GM23338 (cell line): Measurements from ENCODE around the gene BCKDK. TPM values are rescaled to one million over a fixed set of nuclear protein-coding genes. Genes with fewer than 3 reads are reported as not detected.

ENCODE experiments used
- ATAC-seq: fragments of 200-7000 bp; cut with Tn5 transposase; 3 replicates; pipeline ENCODE4 v1.9.1; 2020
- DNase-seq: peaks from one replicate; pipeline ENCODE4 v3.0.0-alpha.2; 2015; ENCODE audit warnings: low spot score
- H2AFZ ChIP-seq: fragments of 200-600 bp; sonication (generic); 2 replicates; pipeline ENCODE4 v1.8.0; 2016; ENCODE audit warnings: antibody characterized with exemption, mild to moderate bottlenecking, moderate library complexity
- H3F3A ChIP-seq: fragments of 200-600 bp; sonication (generic); replicated peaks from 2 replicates; pipeline ENCODE4 v1.8.0; 2017; ENCODE audit warnings: antibody characterized with exemption, mixed run types, low read depth
- H3K27ac ChIP-seq: fragments of 200-600 bp; sonication (generic); 2 replicates; pipeline ENCODE4 v1.6.1; 2016; ENCODE audit warnings: low read depth
- H3K27me3 ChIP-seq: fragments of 200-600 bp; sonication (generic); 2 replicates; pipeline ENCODE4 v1.8.0; 2016; ENCODE audit warnings: mild to moderate bottlenecking, mixed run types, moderate library complexity; ENCODE audit not compliant: insufficient read depth
- H3K36me3 ChIP-seq: fragments of 200-600 bp; sonication (generic); 2 replicates; pipeline ENCODE4 v1.8.0; 2016; ENCODE audit warnings: mild to moderate bottlenecking; ENCODE audit not compliant: insufficient read depth
- H3K4me1 ChIP-seq: fragments of 200-600 bp; sonication (generic); 2 replicates; pipeline ENCODE4 v1.8.0; 2016; ENCODE audit warnings: mild to moderate bottlenecking, moderate library complexity; ENCODE audit not compliant: insufficient read depth
- H3K4me2 ChIP-seq: fragments of 200-600 bp; sonication (generic); 2 replicates; pipeline ENCODE4 v1.7.1; 2017; ENCODE audit warnings: mixed run types
- H3K4me3 ChIP-seq: fragments of 200-600 bp; sonication (generic); 2 replicates; pipeline ENCODE4 v1.6.1; 2016; ENCODE audit warnings: mixed run types
- H3K79me2 ChIP-seq: fragments of 200-600 bp; sonication (generic); replicated peaks from 2 replicates; pipeline ENCODE4 v1.8.0; 2017; ENCODE audit warnings: mild to moderate bottlenecking; ENCODE audit not compliant: insufficient read depth
- H3K9me2 ChIP-seq: fragments of 200-600 bp; sonication (generic); 2 replicates; pipeline ENCODE4 v1.8.0; 2017; ENCODE audit not compliant: insufficient read depth
- H4K20me1 ChIP-seq: fragments of 200-600 bp; sonication (generic); replicated peaks from 2 replicates; pipeline ENCODE4 v1.8.0; 2017; ENCODE audit warnings: mild to moderate bottlenecking; ENCODE audit not compliant: insufficient read depth
- H3K27ac Mint-ChIP-seq: 2 replicates; pipeline ENCODE4 v1.8.0; 2020; ENCODE audit warnings: inconsistent platforms, mild to moderate bottlenecking, moderate library complexity, mixed read lengths
- H3K27me3 Mint-ChIP-seq: 3 replicates; pipeline ENCODE4 v1.8.0; 2022; ENCODE audit warnings: low read depth, mild to moderate bottlenecking, moderate library complexity, mixed read lengths, inconsistent platforms; ENCODE audit not compliant: insufficient read depth, poor library complexity
- H3K36me3 Mint-ChIP-seq: 3 replicates; pipeline ENCODE4 v1.8.0; 2021; ENCODE audit warnings: low read depth, mild to moderate bottlenecking, inconsistent platforms, moderate library complexity, mixed read lengths
- H3K4me1 Mint-ChIP-seq: 3 replicates; pipeline ENCODE4 v1.8.0; 2020; ENCODE audit warnings: mild to moderate bottlenecking, inconsistent platforms, mixed read lengths
- H3K4me3 Mint-ChIP-seq: 3 replicates; pipeline ENCODE4 v1.8.0; 2021; ENCODE audit warnings: moderate library complexity, mild to moderate bottlenecking, inconsistent platforms, mixed read lengths
- H3K9me3 Mint-ChIP-seq: 3 replicates; pipeline ENCODE4 v1.8.0; 2020; ENCODE audit warnings: moderate library complexity, mild to moderate bottlenecking, inconsistent platforms, mixed read lengths
- CREB1 ChIP-seq: fragments of 250-450 bp; sonication (Bioruptor Pico); IDR thresholded peaks from 2 replicates; pipeline ENCODE4 v1.5.0; 2020; ENCODE audit warnings: low read depth, mild to moderate bottlenecking, moderate library complexity
- ETS1 ChIP-seq: IDR thresholded peaks from 2 replicates; pipeline ENCODE4 v1.6.1; 2016; ENCODE audit warnings: antibody characterized with exemption
- EZH2 ChIP-seq: fragments of 200-600 bp; sonication (generic); IDR thresholded peaks from one replicate; pipeline ENCODE4 v1.8.0; 2017; ENCODE audit warnings: antibody characterized with exemption, mild to moderate bottlenecking, low read depth; ENCODE audit not compliant: unreplicated experiment
- EZH2phosphoT487 ChIP-seq: fragments of 200-600 bp; sonication (generic); IDR thresholded peaks from one replicate; pipeline ENCODE4 v1.8.1; 2018; ENCODE audit warnings: antibody characterized with exemption; ENCODE audit not compliant: unreplicated experiment
- JUNB ChIP-seq: IDR thresholded peaks from one replicate; pipeline ENCODE4 v1.6.1; 2016; ENCODE audit warnings: antibody characterized with exemption; ENCODE audit not compliant: unreplicated experiment
- NANOG ChIP-seq: IDR thresholded peaks from 2 replicates; pipeline ENCODE4 v1.6.1; 2016; ENCODE audit warnings: antibody characterized with exemption, borderline replicate concordance
- POLR2AphosphoS5 ChIP-seq: IDR thresholded peaks from 2 replicates; pipeline ENCODE4 v1.6.1; 2016; ENCODE audit warnings: antibody characterized with exemption, low read depth
- STAT1 ChIP-seq: IDR thresholded peaks from one replicate; pipeline ENCODE4 v1.6.1; 2016; ENCODE audit warnings: antibody characterized with exemption; ENCODE audit not compliant: unreplicated experiment
- ZNF114 ChIP-seq: fragments of 250-450 bp; sonication (Bioruptor Pico); IDR thresholded peaks from 2 replicates; pipeline ENCODE4 v1.5.0; 2020; ENCODE audit warnings: mild to moderate bottlenecking, moderate library complexity
- ZNF462 ChIP-seq: fragments of 250-450 bp; sonication (Bioruptor Pico); IDR thresholded peaks from 2 replicates; pipeline ENCODE4 v1.5.0; 2020; ENCODE audit warnings: mild to moderate bottlenecking, moderate library complexity
- long read RNA-seq: library from polyadenylated mRNA; unstranded; transcript quantifications from one replicate; pipeline ENCODE4 v2.0.0, GENCODE V29; 2020; ENCODE audit not compliant: unreplicated experiment
- polyA plus RNA-seq: library from polyadenylated mRNA; unstranded; fragments of >200 nt; fragmentation: Nextera tagmentation; extraction: Ambion mirVana; gene quantifications from 2 replicates; pipeline ENCODE4 v1.2.1, GENCODE V29; 2016
- total RNA-seq: library from RNA; depleted of rRNA; stranded (reverse); fragments of >200 nt; shearing (Covaris generic); gene quantifications from 2 replicates; pipeline ENCODE4 v1.2.3, GENCODE V29; 2014; rRNA removed

Gene BCKDK
- total RNA-seq (58.9 and 71.2 TPM in 2 replicates), polyA plus RNA-seq (35.9 and 36.1 TPM in 2 replicates)
- long read RNA-seq, transcript BCKDK-203 (11 exons, 1,997 nt) = minor isoform, 13 of 56 reads
- long read RNA-seq, transcript BCKDK-201 (12 exons, 2,128 nt) = major isoform, 32 of 56 reads
- long read RNA-seq, partial matches to known transcripts = 8 of 56 reads
- long read RNA-seq, other reads (novel, unspliced or antisense) = 3 of 56 reads

- peak within 1 kb of the TSS; percentile 87 for H3K4me3 ChIP-seq
- peak; percentile 86 for ATAC-seq
- peak within 1 kb of the TSS; percentile 87 for H3K4me2 ChIP-seq
- H3K9me2 ChIP-seq = no peaks in the 10 kb centered on the region
- Mint-ChIP-seq H3K4me1 (peaks cover 9% of the 10 kb centered on the region; the same call in 1 of the 3 replicates), H3K4me3 (peak within 1 kb of the TSS; percentile 77), H3K27ac (no peak within 1 kb of the TSS), H3K36me3 (peaks cover 23% of the 10 kb centered on the region), H3K9me3 (peaks cover 8% of the 10 kb centered on the region), H3K27me3 (peaks cover 18% of the 10 kb centered on the region)
- H3K36me3 ChIP-seq = no peaks in the 10 kb centered on the region
- peaks cover 5% of the 10 kb centered on the region; the same call in 1 of the 2 replicates for H3F3A ChIP-seq
- peak within 1 kb of the TSS; percentile 96 for H2AFZ ChIP-seq
- H3K27ac ChIP-seq = no peak within 1 kb of the TSS
- DNase-seq = peak; percentile 85
- H4K20me1 ChIP-seq = peaks cover 7% of the 10 kb centered on the region
- H3K4me1 ChIP-seq = peaks cover 6% of the 10 kb centered on the region; the same call in 1 of the 2 replicates
- no peaks in the 10 kb centered on the region for H3K79me2 ChIP-seq
- no peak for TF ChIP-seq JUNB
- peak; percentile 91 for TF ChIP-seq CREB1 (CRISPR knock-in tag)
- no peak for TF ChIP-seq NANOG
- peak; percentile 85 for TF ChIP-seq ETS1
- no peak for TF ChIP-seq EZH2phosphoT487
- peak; percentile 56 for TF ChIP-seq POLR2AphosphoS5
- H3K27me3 ChIP-seq = no peaks in the 10 kb centered on the region
Observed at GRCh38 chr16:31108035-31108793, at the start of gene BCKDK. TSS of gene BCKDK (plus strand) at chr16:31108386. CDS start at chr16:31109224, 838 bp downstream.

- Mint-ChIP-seq H3K27ac (no peak overlapping the region), H3K9me3 (no peaks in the 10 kb centered on the region), H3K4me3 (no peak overlapping the region), H3K4me1 (no peaks in the 10 kb centered on the region; the same call in 2 of the 3 replicates), H3K36me3 (peaks cover 30% of the 10 kb centered on the region), H3K27me3 (peaks cover 3% of the 10 kb centered on the region)
- Histone ChIP-seq H3K4me1 (no peaks in the 10 kb centered on the region), H3F3A (no peaks in the 10 kb centered on the region), H4K20me1 (peaks cover 7% of the 10 kb centered on the region), H3K36me3 (no peaks in the 10 kb centered on the region), H3K4me3 (no peak overlapping the region), H3K27ac (no peak overlapping the region), H3K4me2 (no peak overlapping the region), H2AFZ (no peak overlapping the region), H3K27me3 (no peaks in the 10 kb centered on the region), H3K79me2 (peaks cover 2% of the 10 kb centered on the region; the same call in 1 of the 2 replicates), H3K9me2 (no peaks in the 10 kb centered on the region)
- ATAC-seq (no peak), DNase-seq (no peak)
- no peak for TF ChIP-seq JUNB
- TF ChIP-seq ZNF462 = no peak
- TF ChIP-seq POLR2AphosphoS5 = no peak
- no peak for TF ChIP-seq ZNF114 (CRISPR knock-in tag)
- no peak for TF ChIP-seq STAT1
- no peak for TF ChIP-seq CREB1 (CRISPR knock-in tag)
- TF ChIP-seq ETS1 = no peak
- TF ChIP-seq EZH2 = no peak
- TF ChIP-seq EZH2phosphoT487 = no peak
Observed at GRCh38 chr16:31061126-31061812, 46.9 kb upstream of the BCKDK start.
